Activated CD4-positive, CD25-positive, alpha-beta regulatory T cell treated with anti-CD3 and anti-CD28 coated beads, Interleukin-2, amount 50 U/mL, for 24 hours (primary cell): ENCODE measurements around the gene RABGAP1.

Experiments
- ATAC-seq, 2 donors: fragments of 150-1000 bp; cut with Tn5 transposase; one replicate each; pipeline ENCODE4 v1.10.0; 2021; ENCODE audit warnings: mild to moderate bottlenecking in 1 of 2, moderate library complexity in 1 of 2

Gene RABGAP1

GRCh38 chr9:123049589-123050222 lies 108.9 kb downstream of the RABGAP1 start:
- ATAC-seq, result no peak

- ATAC-seq, result no peak
These were observed 112.2 kb downstream of the RABGAP1 start for GRCh38 chr9:123053046-123053445.

- no peak for ATAC-seq
These were observed 112.9 kb downstream of the RABGAP1 start for GRCh38 chr9:123053711-123054110.

GRCh38 chr9:123058834-123059233 lies 118.0 kb downstream of the RABGAP1 start:
- no peak for ATAC-seq

GRCh38 chr9:123059472-123060220 lies 118.8 kb downstream of the RABGAP1 start:
- ATAC-seq, result no peak

GRCh38 chr9:123061216-123061615 lies 120.4 kb downstream of the RABGAP1 start:
- no peak for ATAC-seq

GRCh38 chr9:123062351-123063176 lies 121.7 kb downstream of the RABGAP1 start:
- no peak for ATAC-seq

GRCh38 chr9:123063177-123063598 lies 122.4 kb downstream of the RABGAP1 start:
- ATAC-seq, result no peak

- ATAC-seq, result no peak
These were observed 123.1 kb downstream of the RABGAP1 start for GRCh38 chr9:123063896-123064295.

- no peak for ATAC-seq
These were observed 123.9 kb downstream of the RABGAP1 start for GRCh38 chr9:123064716-123065115.

- no peak for ATAC-seq
These were observed 124.4 kb downstream of the RABGAP1 start for GRCh38 chr9:123065196-123065595.

- no peak for ATAC-seq
These were observed 126.3 kb downstream of the RABGAP1 start for GRCh38 chr9:123067136-123067535.

GRCh38 chr9:123069010-123069481 lies 128.2 kb downstream of the RABGAP1 start:
- no peak for ATAC-seq

- peak in 1 of 2 donors; percentile 62 for ATAC-seq
These were observed 129.4 kb downstream of the RABGAP1 start for GRCh38 chr9:123070198-123070597.

GRCh38 chr9:123072407-123072995 lies 131.7 kb downstream of the RABGAP1 start:
- ATAC-seq, result no peak

- ATAC-seq, result no peak
These were observed 132.6 kb downstream of the RABGAP1 start for GRCh38 chr9:123073441-123073840.

- no peak for ATAC-seq
These were observed 133.2 kb downstream of the RABGAP1 start for GRCh38 chr9:123073991-123074422.

GRCh38 chr9:123074628-123075027 lies 133.8 kb downstream of the RABGAP1 start:
- ATAC-seq, result no peak

- ATAC-seq, result no peak
These were observed 139.6 kb downstream of the RABGAP1 start for GRCh38 chr9:123080444-123080843.

GRCh38 chr9:123081824-123082223 lies 141.0 kb downstream of the RABGAP1 start:
- ATAC-seq, result no peak

- ATAC-seq, result no peak
These were observed 142.9 kb downstream of the RABGAP1 start for GRCh38 chr9:123083680-123084079.

- no peak for ATAC-seq
These were observed 143.4 kb downstream of the RABGAP1 start for GRCh38 chr9:123084256-123084655.

GRCh38 chr9:123085916-123086315 lies 145.1 kb downstream of the RABGAP1 start:
- ATAC-seq, result no peak
